Neuronal stem cell (in vitro differentiated cells): ENCODE data around the gene ACSL1.

ENCODE experiments used
- DNase-seq: peaks from one replicate; pipeline ENCODE4 v3.0.0-alpha.2; 2013; ENCODE audit warnings: low spot score
- H2AFZ ChIP-seq: one replicate; pipeline ENCODE4 v1.6.1; 2013; ENCODE audit warnings: mild to moderate bottlenecking, low read length, inconsistent platforms
- H2AK5ac ChIP-seq: 2 replicates; pipeline ENCODE4 v1.6.1; 2013; ENCODE audit warnings: low read depth, mild to moderate bottlenecking, inconsistent platforms, low read length, moderate library complexity, mixed read lengths
- H2BK120ac ChIP-seq: 2 replicates; pipeline ENCODE4 v1.6.1; 2013; ENCODE audit warnings: low read depth, mild to moderate bottlenecking, inconsistent platforms, low read length, moderate library complexity, mixed read lengths
- H2BK12ac ChIP-seq: one replicate; pipeline ENCODE4 v1.6.1; 2013; ENCODE audit warnings: low read length, inconsistent platforms
- H2BK15ac ChIP-seq: 2 replicates; pipeline ENCODE4 v1.6.1; 2013; ENCODE audit warnings: mild to moderate bottlenecking, low read length, inconsistent platforms, mixed read lengths
- H2BK5ac ChIP-seq: one replicate; pipeline ENCODE4 v1.6.1; 2013; ENCODE audit warnings: inconsistent platforms, mild to moderate bottlenecking, low read length, moderate library complexity
- H3K14ac ChIP-seq: one replicate; pipeline ENCODE4 v1.6.1; 2013; ENCODE audit warnings: low read length, inconsistent platforms
- H3K18ac ChIP-seq: 2 replicates; pipeline ENCODE4 v1.6.1; 2013; ENCODE audit warnings: low read length, inconsistent platforms
- H3K23ac ChIP-seq: 2 replicates; pipeline ENCODE4 v1.6.1; 2013; ENCODE audit warnings: low read depth, mild to moderate bottlenecking, mixed read lengths, low read length, inconsistent platforms; ENCODE audit not compliant: poor library complexity
- H3K27ac ChIP-seq: replicated peaks from 3 replicates; pipeline ENCODE4 v1.5.1; 2013; ENCODE audit warnings: low read length, inconsistent platforms
- H3K27me3 ChIP-seq, 3 experiments: 2 replicates each; pipeline ENCODE4 v1.6.1; 2013; ENCODE audit warnings: low read length in 3 of 3, mild to moderate bottlenecking in 2 of 3, inconsistent platforms in 1 of 3, low read depth in 1 of 3, mixed read lengths in 1 of 3, moderate library complexity in 1 of 3; ENCODE audit not compliant: control insufficient read depth in 3 of 3, insufficient read depth in 3 of 3
- H3K36me3 ChIP-seq, 2 donors: replicated peaks in 1 of 2; 2 replicates each; pipeline ENCODE4 v1.6.1; 2013; ENCODE audit warnings: low read length in 2 of 2; ENCODE audit not compliant: control insufficient read depth in 2 of 2, insufficient read depth in 2 of 2
- H3K4ac ChIP-seq: 2 replicates; pipeline ENCODE4 v1.6.1; 2013; ENCODE audit warnings: inconsistent platforms, mild to moderate bottlenecking, low read length, moderate library complexity
- H3K4me1 ChIP-seq, 2 donors: 1 replicate in 1 of 2; 2 replicates in 1 of 2; pipeline ENCODE4 v1.6.1; 2013; ENCODE audit warnings: low read length in 2 of 2, low read depth in 1 of 2; ENCODE audit not compliant: control insufficient read depth in 2 of 2, insufficient read depth in 1 of 2
- H3K4me2 ChIP-seq: one replicate; pipeline ENCODE4 v1.6.1; 2013; ENCODE audit warnings: mild to moderate bottlenecking, low read length, inconsistent platforms; ENCODE audit not compliant: insufficient read depth, poor library complexity, severe bottlenecking
- H3K4me3 ChIP-seq, 2 donors: 2 replicates each; pipeline ENCODE4 v1.5.1; 2013; ENCODE audit warnings: low read length in 2 of 2, mild to moderate bottlenecking in 2 of 2, inconsistent platforms in 1 of 2, moderate library complexity in 1 of 2
- H3K79me1 ChIP-seq: one replicate; pipeline ENCODE4 v1.6.1; 2013; ENCODE audit warnings: low read depth, mild to moderate bottlenecking, inconsistent platforms, low read length, moderate library complexity
- H3K9ac ChIP-seq: one replicate; pipeline ENCODE4 v1.6.1; 2013; ENCODE audit warnings: mild to moderate bottlenecking, low read depth, low read length, inconsistent platforms; ENCODE audit not compliant: poor library complexity
- H3K9me3 ChIP-seq, 2 donors: replicated peaks in 1 of 2; 2 replicates each; pipeline versions ENCODE3 to v1.6.1; 2013; ENCODE audit warnings: low read length in 2 of 2, mild to moderate bottlenecking in 2 of 2, inconsistent platforms in 1 of 2, low read depth in 1 of 2, mixed read lengths in 1 of 2, moderate library complexity in 1 of 2; ENCODE audit not compliant: control insufficient read depth in 2 of 2, insufficient read depth in 1 of 2
- H4K8ac ChIP-seq: one replicate; pipeline ENCODE4 v1.6.1; 2013; ENCODE audit warnings: low read depth, mild to moderate bottlenecking, inconsistent platforms, low read length, moderate library complexity
- H4K91ac ChIP-seq: one replicate; pipeline ENCODE4 v1.6.1; 2013; ENCODE audit warnings: low read length, low read depth, mild to moderate bottlenecking, inconsistent platforms; ENCODE audit not compliant: poor library complexity
- WGBS, 2 donors: extraction: QIAGEN DNeasy Blood & Tissue Kit; methylation state at CpG; one replicate each; pipeline ENCODE4 v1.1.7; 2013; ENCODE audit warnings: missing lambda C conversion rate in 2 of 2, mixed read lengths in 1 of 2; ENCODE audit not compliant: insufficient read length in 2 of 2, insufficient replicate concordance in 1 of 2; ENCODE audit errors: extremely low coverage in 2 of 2; 5-methylcytosine and 5-hydroxymethylcytosine counted together

Gene ACSL1

GRCh38 chr4:184824776-184825084, 1.0 kb downstream of the ACSL1 start:
- Histone ChIP-seq H3K4me1 (peaks cover 5% of the 10 kb centered on the region in 2 donors), H3K23ac (no peak overlapping the region), H3K14ac (no peak overlapping the region), H3K79me1 (no peaks in the 10 kb centered on the region), H3K4me3 (peak overlapping the region in 1 of 2 donors; percentile 50), H2AK5ac (no peak overlapping the region), H3K4ac (no peak overlapping the region), H2BK120ac (no peak overlapping the region), H3K27me3 (peaks cover 22 to 72% (median 62%) of the 10 kb centered on the region in 3 experiments), H2BK12ac (no peak overlapping the region), H3K9me3 (peaks cover 3 to 6% of the 10 kb centered on the region in 2 donors), H3K4me2 (no peak overlapping the region), H3K36me3 (no peaks in the 10 kb centered on the region), H2AFZ (peak overlapping the region; percentile 98), H2BK15ac (no peak overlapping the region), H4K8ac (no peak overlapping the region), H4K91ac (no peak overlapping the region), H3K9ac (no peak overlapping the region), H2BK5ac (no peak overlapping the region), H3K18ac (no peak overlapping the region), H3K27ac (no peak overlapping the region)
- DNase-seq = no peak
- WGBS, 2 donors = no CpG with 5 or more reads among the region's 6 CpGs

- Histone ChIP-seq H3K4ac (no peak overlapping the region), H3K27ac (no peak overlapping the region), H2BK120ac (no peak overlapping the region), H3K4me2 (no peak overlapping the region), H2AFZ (no peak overlapping the region), H2BK15ac (no peak overlapping the region), H2AK5ac (no peak overlapping the region), H3K23ac (no peak overlapping the region), H3K4me3 (no peak overlapping the region), H3K27me3 (peaks cover 22 to 73% (median 65%) of the 10 kb centered on the region in 3 experiments), H2BK12ac (no peak overlapping the region), H3K14ac (no peak overlapping the region), H2BK5ac (no peak overlapping the region), H3K9ac (no peak overlapping the region), H3K9me3 (peaks cover 3 to 6% of the 10 kb centered on the region in 2 donors), H3K4me1 (peaks cover 5 to 6% of the 10 kb centered on the region in 2 donors), H3K36me3 (no peaks in the 10 kb centered on the region), H4K8ac (no peak overlapping the region), H4K91ac (no peak overlapping the region), H3K18ac (no peak overlapping the region), H3K79me1 (no peaks in the 10 kb centered on the region)
- WGBS, 2 donors = no CpG with 5 or more reads among the region's 13 CpGs
- DNase-seq = no peak
These were observed 1.5 kb downstream of the ACSL1 start for GRCh38 chr4:184824081-184824775.

- H3K4me3 ChIP-seq = no peak overlapping the region
- no peak overlapping the region for H4K91ac ChIP-seq
- H2BK12ac ChIP-seq = no peak overlapping the region
- no peaks in the 10 kb centered on the region for H3K36me3 ChIP-seq
- H3K79me1 ChIP-seq = no peaks in the 10 kb centered on the region
- peaks cover 5 to 6% of the 10 kb centered on the region in 2 donors for H3K4me1 ChIP-seq
- no peak overlapping the region for H2BK15ac ChIP-seq
- no peak overlapping the region for H3K4ac ChIP-seq
- no peak overlapping the region for H3K27ac ChIP-seq
- no peak overlapping the region for H2AFZ ChIP-seq
- DNase-seq = no peak
- H3K27me3 ChIP-seq = peaks cover 22 to 75% (median 71%) of the 10 kb centered on the region in 3 experiments
- H3K9ac ChIP-seq = no peak overlapping the region
- H2BK5ac ChIP-seq = no peak overlapping the region
- H3K14ac ChIP-seq = no peak overlapping the region
- no peak overlapping the region for H2AK5ac ChIP-seq
- no peak overlapping the region for H3K4me2 ChIP-seq
- H3K9me3 ChIP-seq = peaks cover 3 to 6% of the 10 kb centered on the region in 2 donors
- no peak overlapping the region for H2BK120ac ChIP-seq
- no peak overlapping the region for H3K18ac ChIP-seq
- no peak overlapping the region for H4K8ac ChIP-seq
- no peak overlapping the region for H3K23ac ChIP-seq
- WGBS, 2 donors = no CpG with 5 or more reads among the region's 2 CpGs
These were observed 2.8 kb downstream of the ACSL1 start for GRCh38 chr4:184823014-184823413.

GRCh38 chr4:184822356-184822755, 3.4 kb downstream of the ACSL1 start:
- Histone ChIP-seq H3K27me3 (peaks cover 20 to 76% (median 73%) of the 10 kb centered on the region in 3 experiments), H3K23ac (no peak overlapping the region), H3K9ac (no peak overlapping the region), H4K91ac (no peak overlapping the region), H3K4me1 (peaks cover 5 to 6% of the 10 kb centered on the region in 2 donors), H3K18ac (no peak overlapping the region), H2BK5ac (no peak overlapping the region), H4K8ac (no peak overlapping the region), H3K36me3 (no peaks in the 10 kb centered on the region), H3K4me3 (no peak overlapping the region), H3K4me2 (no peak overlapping the region), H3K79me1 (no peaks in the 10 kb centered on the region), H3K4ac (no peak overlapping the region), H3K14ac (no peak overlapping the region), H2BK120ac (no peak overlapping the region), H2AFZ (no peak overlapping the region), H3K27ac (no peak overlapping the region), H2BK15ac (no peak overlapping the region), H3K9me3 (peaks cover 3% of the 10 kb centered on the region in 2 donors), H2BK12ac (no peak overlapping the region), H2AK5ac (no peak overlapping the region)
- no CpG with 5 or more reads among the region's 9 CpGs for WGBS, 2 donors
- no peak for DNase-seq
